Neural progenitor cell (in vitro differentiated cells): ENCODE results near the gene TMEM233. TPM values are rescaled to one million over a fixed set of nuclear protein-coding genes. Genes with fewer than 3 reads are reported as not detected.

Experiments
- DNase-seq: peaks from one replicate; pipeline ENCODE4 v3.0.0-alpha.2; 2016; ENCODE audit warnings: low spot score
- H2AFZ ChIP-seq: fragments of 200-600 bp; sonication (generic); replicated peaks from 2 replicates; pipeline ENCODE4 v1.6.1; 2016; ENCODE audit warnings: antibody characterized with exemption
- H3F3A ChIP-seq: fragments of 200-600 bp; sonication (generic); 2 replicates; pipeline ENCODE4 v1.6.1; 2016; ENCODE audit warnings: antibody characterized with exemption, low read depth
- H3K27ac ChIP-seq: fragments of 200-600 bp; sonication (generic); 2 replicates; pipeline ENCODE4 v1.5.1; 2016; ENCODE audit warnings: mild to moderate bottlenecking
- H3K27me3 ChIP-seq: fragments of 200-600 bp; sonication (generic); 2 replicates; pipeline ENCODE4 v1.6.1; 2016; ENCODE audit warnings: mild to moderate bottlenecking, moderate library complexity
- H3K36me3 ChIP-seq: fragments of 200-600 bp; sonication (generic); 2 replicates; pipeline ENCODE4 v1.5.1; 2016
- H3K4me1 ChIP-seq: fragments of 200-600 bp; sonication (generic); 2 replicates; pipeline ENCODE4 v1.6.1; 2016; ENCODE audit warnings: mixed run types
- H3K4me2 ChIP-seq: fragments of 200-600 bp; sonication (generic); 2 replicates; pipeline ENCODE4 v1.6.1; 2016
- H3K4me3 ChIP-seq: fragments of 200-600 bp; sonication (generic); 2 replicates; pipeline ENCODE4 v1.5.1; 2016
- H3K79me2 ChIP-seq: fragments of 200-600 bp; sonication (generic); 2 replicates; pipeline ENCODE4 v1.6.1; 2016; ENCODE audit warnings: low read depth
- H3K9ac ChIP-seq: fragments of 200-600 bp; sonication (generic); 2 replicates; pipeline ENCODE4 v1.6.1; 2016
- H3K9me3 ChIP-seq: fragments of 200-600 bp; sonication (generic); 2 replicates; pipeline ENCODE4 v1.5.1; 2016; ENCODE audit warnings: low read depth
- H4K20me1 ChIP-seq: fragments of 200-600 bp; sonication (generic); 2 replicates; pipeline ENCODE4 v1.6.1; 2016; ENCODE audit warnings: low read depth
- H3K27ac Mint-ChIP-seq: 3 replicates; pipeline ENCODE4 v1.8.0; 2021; ENCODE audit warnings: mixed read lengths
- H3K27me3 Mint-ChIP-seq: 2 replicates; pipeline ENCODE4 v1.8.0; 2022; ENCODE audit warnings: low read depth, mild to moderate bottlenecking, inconsistent platforms, moderate library complexity, mixed read lengths; ENCODE audit not compliant: insufficient read depth
- H3K36me3 Mint-ChIP-seq: 3 replicates; pipeline ENCODE4 v1.8.0; 2021; ENCODE audit warnings: mixed read lengths
- H3K4me1 Mint-ChIP-seq: 3 replicates; pipeline ENCODE4 v1.8.0; 2021; ENCODE audit warnings: mixed read lengths
- H3K4me3 Mint-ChIP-seq: 3 replicates; pipeline ENCODE4 v1.8.0; 2021; ENCODE audit warnings: mild to moderate bottlenecking, moderate library complexity, mixed read lengths
- H3K9me3 Mint-ChIP-seq: 3 replicates; pipeline ENCODE4 v1.8.0; 2020; ENCODE audit warnings: mixed read lengths
- CTCF ChIP-seq: fragments of 200-600 bp; sonication (generic); IDR thresholded peaks from 2 replicates; pipeline ENCODE4 v1.5.1; 2017; ENCODE audit warnings: antibody characterized with exemption, mild to moderate bottlenecking
- EZH2 ChIP-seq: fragments of 200-600 bp; sonication (generic); IDR thresholded peaks from 2 replicates; pipeline ENCODE4 v1.6.1; 2017; ENCODE audit warnings: antibody characterized with exemption, mild to moderate bottlenecking, moderate library complexity
- EZH2phosphoT487 ChIP-seq: fragments of 200-600 bp; sonication (generic); IDR thresholded peaks from 2 replicates; pipeline ENCODE4 v1.6.1; 2017; ENCODE audit warnings: antibody characterized with exemption
- total RNA-seq: library from RNA; depleted of rRNA; stranded (reverse); fragments of >200 nt; gene quantifications from 2 replicates; pipeline ENCODE4 v1.2.3, GENCODE V29; 2015; ENCODE audit warnings: low replicate concordance

Gene TMEM233
- total RNA-seq, 1 donor from 2014 or later: not detected

GRCh38 chr12:119681728-119682638, 88.4 kb downstream of the TMEM233 start:
- H3F3A ChIP-seq: peaks cover 32% of the 10 kb centered on the region
- H3K27ac ChIP-seq: peak overlapping the region; percentile 9
- H3K27me3 ChIP-seq: no peaks in the 10 kb centered on the region
- H3K4me1 ChIP-seq: peaks cover 19% of the 10 kb centered on the region
- Mint-ChIP-seq H3K4me3 (no peak overlapping the region), H3K4me1 (peaks cover 7% of the 10 kb centered on the region), H3K27me3 (no peaks in the 10 kb centered on the region), H3K36me3 (peaks cover 34% of the 10 kb centered on the region), H3K27ac (no peak overlapping the region), H3K9me3 (no peaks in the 10 kb centered on the region)
- H3K9ac ChIP-seq: no peak overlapping the region
- H3K4me3 ChIP-seq: no peak overlapping the region
- no peaks in the 10 kb centered on the region for H3K9me3 ChIP-seq
- no peak overlapping the region for H3K4me2 ChIP-seq
- no peak for TF ChIP-seq CTCF
- TF ChIP-seq EZH2: no peak
- no peak for TF ChIP-seq EZH2phosphoT487
- H3K79me2 ChIP-seq: no peaks in the 10 kb centered on the region
- peaks cover 14% of the 10 kb centered on the region for H4K20me1 ChIP-seq
- no peak overlapping the region for H2AFZ ChIP-seq
- peaks cover 8% of the 10 kb centered on the region for H3K36me3 ChIP-seq
- no peak for DNase-seq

GRCh38 chr12:119682639-119683252, 89.2 kb downstream of the TMEM233 start:
- H3K79me2 ChIP-seq: no peaks in the 10 kb centered on the region
- H3K27me3 ChIP-seq: no peaks in the 10 kb centered on the region
- no peaks in the 10 kb centered on the region for H3K9me3 Mint-ChIP-seq
- no peak for TF ChIP-seq EZH2
- no peak for TF ChIP-seq CTCF
- no peak for TF ChIP-seq EZH2phosphoT487
- H3K27ac Mint-ChIP-seq: no peak overlapping the region
- no peaks in the 10 kb centered on the region for H3K9me3 ChIP-seq
- peaks cover 7% of the 10 kb centered on the region for H3K4me1 Mint-ChIP-seq
- DNase-seq: no peak
- no peak overlapping the region for H2AFZ ChIP-seq
- H3K36me3 Mint-ChIP-seq: peaks cover 38% of the 10 kb centered on the region
- peaks cover 14% of the 10 kb centered on the region for H4K20me1 ChIP-seq
- H3K9ac ChIP-seq: no peak overlapping the region
- H3K27me3 Mint-ChIP-seq: no peaks in the 10 kb centered on the region
- H3K4me1 ChIP-seq: peaks cover 19% of the 10 kb centered on the region
- no peak overlapping the region for H3K4me3 ChIP-seq
- H3K4me3 Mint-ChIP-seq: no peak overlapping the region
- H3K4me2 ChIP-seq: no peak overlapping the region
- H3K36me3 ChIP-seq: peaks cover 4% of the 10 kb centered on the region
- H3F3A ChIP-seq: peaks cover 28% of the 10 kb centered on the region
- H3K27ac ChIP-seq: peak overlapping the region; percentile 9

GRCh38 chr12:119683413-119683812, 89.8 kb downstream of the TMEM233 start:
- H4K20me1 ChIP-seq: peaks cover 11% of the 10 kb centered on the region
- H3F3A ChIP-seq: peaks cover 22% of the 10 kb centered on the region
- no peak for DNase-seq
- no peak overlapping the region for H3K4me2 ChIP-seq
- H3K4me1 ChIP-seq: peaks cover 12% of the 10 kb centered on the region
- peaks cover 5% of the 10 kb centered on the region for H3K4me1 Mint-ChIP-seq
- no peak overlapping the region for H3K4me3 Mint-ChIP-seq
- H3K9ac ChIP-seq: no peak overlapping the region
- no peak overlapping the region for H3K4me3 ChIP-seq
- no peak overlapping the region for H3K27ac ChIP-seq
- no peaks in the 10 kb centered on the region for H3K36me3 ChIP-seq
- H2AFZ ChIP-seq: no peak overlapping the region
- no peaks in the 10 kb centered on the region for H3K79me2 ChIP-seq
- peaks cover 33% of the 10 kb centered on the region for H3K36me3 Mint-ChIP-seq
- no peaks in the 10 kb centered on the region for H3K27me3 Mint-ChIP-seq
- TF ChIP-seq EZH2phosphoT487 (no peak), EZH2 (no peak), CTCF (no peak)
- H3K27me3 ChIP-seq: no peaks in the 10 kb centered on the region
- no peaks in the 10 kb centered on the region for H3K9me3 Mint-ChIP-seq
- H3K9me3 ChIP-seq: no peaks in the 10 kb centered on the region
- no peak overlapping the region for H3K27ac Mint-ChIP-seq
